K562 (cell line): ENCODE data around the gene AGPAT3. TPM values are rescaled to one million over a fixed set of nuclear protein-coding genes. Genes with fewer than 3 reads are reported as not detected.

ENCODE experiments used
- HDAC1 ChIP-seq, 2 experiments: fragments of 450-650 bp; IDR thresholded peaks; 2 replicates each; pipeline ENCODE4 v1.6.1; 2016 to 2017; ENCODE audit warnings: inconsistent platforms in 1 of 2, mild to moderate bottlenecking in 1 of 2, moderate library complexity in 1 of 2
- MCM5 ChIP-seq: fragments of 450-650 bp; IDR thresholded peaks from 2 replicates; pipeline ENCODE4 v1.6.1; 2016; ENCODE audit warnings: low read depth
- NFE2L1 ChIP-seq: fragments of 450-650 bp; IDR thresholded peaks from 2 replicates; pipeline ENCODE4 v1.6.1; 2016; ENCODE audit warnings: missing genetic modification characterization, low read depth, mild to moderate bottlenecking, missing compliant biosample characterization, moderate library complexity, borderline replicate concordance
- TAF15 ChIP-seq: fragments of 200-400 bp; formaldehyde crosslinking; IDR thresholded peaks from 2 replicates; pipeline ENCODE4 v1.6.1; 2017; ENCODE audit warnings: mild to moderate bottlenecking, low read depth, low read length, moderate library complexity
- TRIM24 ChIP-seq, 2 experiments: fragments of 450-650 bp; IDR thresholded peaks; 2 replicates each; pipeline ENCODE4 v1.6.1; 2016
- TRIM28 ChIP-seq: fragments of 450-650 bp; IDR thresholded peaks from 2 replicates; pipeline ENCODE4 v1.6.1; 2017
- ZFP36 ChIP-seq: fragments of 150-350 bp; IDR thresholded peaks from 2 replicates; pipeline ENCODE4 v1.6.1; 2018; ENCODE audit warnings: low read length, low read depth; ENCODE audit not compliant: partially characterized antibody
- ZKSCAN8 ChIP-seq: fragments of 200-800 bp; sonication (Bioruptor generic); IDR thresholded peaks from 2 replicates; pipeline ENCODE4 v1.6.1; 2016; ENCODE audit warnings: missing genetic modification characterization, missing compliant biosample characterization
- ZNF347 ChIP-seq: fragments of 450-650 bp; formaldehyde crosslinking; IDR thresholded peaks from 2 replicates; pipeline ENCODE4 v1.4.0; 2020; ENCODE audit warnings: low read depth, mild to moderate bottlenecking, moderate library complexity
- polyA plus RNA-seq, 8 experiments: library from polyadenylated mRNA; depleted of rRNA in 4 of 8; stranded (reverse) in 5 of 8; unstranded in 3 of 8; fragments of >200 nt; fragmentation: Nextera tagmentation in 2 of 8; fragmentation: Illumina TruSeq in 1 of 8; extraction: Ambion mirVana in 2 of 8; extraction: Trizol in 1 of 8; gene quantifications; 2 replicates each; pipeline versions ENCODE4 v1.2.1 to v1.2.3, GENCODE V29; 2011 to 2014; ENCODE audit warnings: inconsistent platforms in 1 of 8, missing spikeins in 1 of 8
- total RNA-seq, 7 experiments: library from RNA; depleted of rRNA in 6 of 7; stranded (reverse); fragments of >200 nt in 6 of 7; fragmentation: Illumina TruSeq in 2 of 7; extraction: Trizol in 2 of 7; gene quantifications; 2 replicates each; pipeline versions ENCODE4 v1.2.1 to v1.2.3, GENCODE V29; 2011 to 2021; ENCODE audit warnings: low replicate concordance in 1 of 7
- TF ChIP-seq, protein P1 (sequence below): fragments of 450-650 bp; IDR thresholded peaks from 2 replicates; pipeline ENCODE4 v1.6.1; 2017; ENCODE audit warnings: antibody characterized with exemption, mild to moderate bottlenecking
- TF ChIP-seq, protein P2 (sequence below): fragments of 450-650 bp; IDR thresholded peaks from 2 replicates; pipeline ENCODE4 v1.6.1; 2018; ENCODE audit warnings: mild to moderate bottlenecking, low read depth; ENCODE audit not compliant: partially characterized antibody
- TF ChIP-seq, protein P3 (sequence below): sonication (generic); formaldehyde crosslinking; IDR thresholded peaks from 2 replicates; pipeline ENCODE4 v1.8.1; 2023; ENCODE audit warnings: mild to moderate bottlenecking, missing genetic modification reagents

The AGPAT3 gene
- total and polyA plus RNA-seq, 9 of the 15 experiments (the other 6 are each of a cell fraction or from before 2014, with no cell fraction given): 1.5 to 88.4 (median 35.7) TPM

DNA sequence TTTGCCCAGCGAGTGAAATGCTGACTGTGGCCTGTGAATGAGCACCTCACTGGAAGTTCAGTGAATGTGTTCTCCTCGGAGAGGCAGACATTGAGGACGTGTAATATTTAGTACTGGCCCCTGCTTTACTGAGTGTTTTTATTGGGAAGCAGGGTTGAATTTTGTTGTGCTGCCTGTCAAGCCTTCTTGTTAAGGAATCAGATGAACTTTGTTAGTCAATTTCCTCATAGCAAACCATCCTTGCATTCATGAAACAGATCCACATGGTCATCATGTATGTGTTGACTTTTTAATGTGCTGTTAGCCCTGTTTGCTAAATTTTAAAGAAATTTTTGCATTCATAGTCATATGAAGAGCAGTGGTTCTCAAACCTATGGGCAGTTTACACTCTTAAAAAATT is 47.9 kb downstream of the AGPAT3 start (continued):
- TF ChIP-seq, protein P1, sequence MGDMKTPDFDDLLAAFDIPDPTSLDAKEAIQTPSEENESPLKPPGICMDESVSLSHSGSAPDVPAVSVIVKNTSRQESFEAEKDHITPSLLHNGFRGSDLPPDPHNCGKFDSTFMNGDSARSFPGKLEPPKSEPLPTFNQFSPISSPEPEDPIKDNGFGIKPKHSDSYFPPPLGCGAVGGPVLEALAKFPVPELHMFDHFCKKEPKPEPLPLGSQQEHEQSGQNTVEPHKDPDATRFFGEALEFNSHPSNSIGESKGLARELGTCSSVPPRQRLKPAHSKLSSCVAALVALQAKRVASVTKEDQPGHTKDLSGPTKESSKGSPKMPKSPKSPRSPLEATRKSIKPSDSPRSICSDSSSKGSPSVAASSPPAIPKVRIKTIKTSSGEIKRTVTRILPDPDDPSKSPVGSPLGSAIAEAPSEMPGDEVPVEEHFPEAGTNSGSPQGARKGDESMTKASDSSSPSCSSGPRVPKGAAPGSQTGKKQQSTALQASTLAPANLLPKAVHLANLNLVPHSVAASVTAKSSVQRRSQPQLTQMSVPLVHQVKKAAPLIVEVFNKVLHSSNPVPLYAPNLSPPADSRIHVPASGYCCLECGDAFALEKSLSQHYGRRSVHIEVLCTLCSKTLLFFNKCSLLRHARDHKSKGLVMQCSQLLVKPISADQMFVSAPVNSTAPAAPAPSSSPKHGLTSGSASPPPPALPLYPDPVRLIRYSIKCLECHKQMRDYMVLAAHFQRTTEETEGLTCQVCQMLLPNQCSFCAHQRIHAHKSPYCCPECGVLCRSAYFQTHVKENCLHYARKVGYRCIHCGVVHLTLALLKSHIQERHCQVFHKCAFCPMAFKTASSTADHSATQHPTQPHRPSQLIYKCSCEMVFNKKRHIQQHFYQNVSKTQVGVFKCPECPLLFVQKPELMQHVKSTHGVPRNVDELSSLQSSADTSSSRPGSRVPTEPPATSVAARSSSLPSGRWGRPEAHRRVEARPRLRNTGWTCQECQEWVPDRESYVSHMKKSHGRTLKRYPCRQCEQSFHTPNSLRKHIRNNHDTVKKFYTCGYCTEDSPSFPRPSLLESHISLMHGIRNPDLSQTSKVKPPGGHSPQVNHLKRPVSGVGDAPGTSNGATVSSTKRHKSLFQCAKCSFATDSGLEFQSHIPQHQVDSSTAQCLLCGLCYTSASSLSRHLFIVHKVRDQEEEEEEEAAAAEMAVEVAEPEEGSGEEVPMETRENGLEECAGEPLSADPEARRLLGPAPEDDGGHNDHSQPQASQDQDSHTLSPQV: no peak
- TF ChIP-seq ZKSCAN8: no peak
- TF ChIP-seq TRIM28: peak; percentile 89
- no peak for TF ChIP-seq ZNF347 (CRISPR knock-in tag)
- TF ChIP-seq NFE2L1 (tag): no peak
- TF ChIP-seq ZFP36: peak; percentile 34
- no peak for TF ChIP-seq TAF15
- TF ChIP-seq, protein P2, sequence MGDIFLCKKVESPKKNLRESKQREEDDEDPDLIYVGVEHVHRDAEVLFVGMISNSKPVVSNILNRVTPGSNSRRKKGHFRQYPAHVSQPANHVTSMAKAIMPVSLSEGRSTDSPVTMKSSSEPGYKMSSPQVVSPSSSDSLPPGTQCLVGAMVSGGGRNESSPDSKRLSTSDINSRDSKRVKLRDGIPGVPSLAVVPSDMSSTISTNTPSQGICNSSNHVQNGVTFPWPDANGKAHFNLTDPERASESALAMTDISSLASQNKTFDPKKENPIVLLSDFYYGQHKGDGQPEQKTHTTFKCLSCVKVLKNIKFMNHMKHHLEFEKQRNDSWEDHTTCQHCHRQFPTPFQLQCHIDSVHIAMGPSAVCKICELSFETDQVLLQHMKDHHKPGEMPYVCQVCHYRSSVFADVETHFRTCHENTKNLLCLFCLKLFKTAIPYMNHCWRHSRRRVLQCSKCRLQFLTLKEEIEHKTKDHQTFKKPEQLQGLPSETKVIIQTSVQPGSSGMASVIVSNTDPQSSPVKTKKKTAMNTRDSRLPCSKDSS: peak; percentile 86
- TF ChIP-seq, protein P3, sequence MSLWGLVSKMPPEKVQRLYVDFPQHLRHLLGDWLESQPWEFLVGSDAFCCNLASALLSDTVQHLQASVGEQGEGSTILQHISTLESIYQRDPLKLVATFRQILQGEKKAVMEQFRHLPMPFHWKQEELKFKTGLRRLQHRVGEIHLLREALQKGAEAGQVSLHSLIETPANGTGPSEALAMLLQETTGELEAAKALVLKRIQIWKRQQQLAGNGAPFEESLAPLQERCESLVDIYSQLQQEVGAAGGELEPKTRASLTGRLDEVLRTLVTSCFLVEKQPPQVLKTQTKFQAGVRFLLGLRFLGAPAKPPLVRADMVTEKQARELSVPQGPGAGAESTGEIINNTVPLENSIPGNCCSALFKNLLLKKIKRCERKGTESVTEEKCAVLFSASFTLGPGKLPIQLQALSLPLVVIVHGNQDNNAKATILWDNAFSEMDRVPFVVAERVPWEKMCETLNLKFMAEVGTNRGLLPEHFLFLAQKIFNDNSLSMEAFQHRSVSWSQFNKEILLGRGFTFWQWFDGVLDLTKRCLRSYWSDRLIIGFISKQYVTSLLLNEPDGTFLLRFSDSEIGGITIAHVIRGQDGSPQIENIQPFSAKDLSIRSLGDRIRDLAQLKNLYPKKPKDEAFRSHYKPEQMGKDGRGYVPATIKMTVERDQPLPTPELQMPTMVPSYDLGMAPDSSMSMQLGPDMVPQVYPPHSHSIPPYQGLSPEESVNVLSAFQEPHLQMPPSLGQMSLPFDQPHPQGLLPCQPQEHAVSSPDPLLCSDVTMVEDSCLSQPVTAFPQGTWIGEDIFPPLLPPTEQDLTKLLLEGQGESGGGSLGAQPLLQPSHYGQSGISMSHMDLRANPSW (CRISPR knock-in tag): no peak
- TF ChIP-seq MCM5: no peak
- peak; percentile 74 to 84 for TF ChIP-seq TRIM24 (IDR thresholded peaks at IDR 0.05)
- TF ChIP-seq HDAC1 (IDR thresholded peaks at IDR 0.05): no peak
